Measurements from ENCODE around the gene RAB1B.

RAB1B gene

GRCh38 chr11:66237867-66238266, 30.6 kb upstream of the RAB1B start:
- H2AFZ ChIP-seq: no peak overlapping the region
- H3K9me3 ChIP-seq (ENCODE audit: control insufficient read depth, low read length): no peaks in the 10 kb centered on the region
- no peak overlapping the region for H3K9ac ChIP-seq
- H3K4me2 ChIP-seq (ENCODE audit: low read length): no peak overlapping the region
- no peaks in the 10 kb centered on the region for H3K79me2 ChIP-seq
- TF ChIP-seq CTCF (IDR thresholded peaks at IDR 0.05): no peak
- no peak overlapping the region for H3K27ac ChIP-seq
- H3K4me3 ChIP-seq (ENCODE audit: low read depth, low read length): no peak overlapping the region
- no peaks in the 10 kb centered on the region for H3K36me3 ChIP-seq (ENCODE audit: control insufficient read depth, insufficient read depth, low read length)
- no peaks in the 10 kb centered on the region for H3K4me1 ChIP-seq
- H3K27me3 ChIP-seq (ENCODE audit: control insufficient read depth, insufficient read depth, low read length): no peaks in the 10 kb centered on the region

- Histone ChIP-seq H3K27ac (no peak overlapping the region), H3K27me3 (ENCODE audit: control insufficient read depth, insufficient read depth, low read length) (no peaks in the 10 kb centered on the region), H3K79me2 (no peaks in the 10 kb centered on the region), H3K4me1 (no peaks in the 10 kb centered on the region), H3K36me3 (ENCODE audit: control insufficient read depth, insufficient read depth, low read length) (no peaks in the 10 kb centered on the region), H3K9ac (no peak overlapping the region), H3K4me3 (ENCODE audit: low read depth, low read length) (no peak overlapping the region), H3K9me3 (ENCODE audit: control insufficient read depth, low read length) (no peaks in the 10 kb centered on the region), H3K4me2 (ENCODE audit: low read length) (no peak overlapping the region), H2AFZ (no peak overlapping the region)
- no peak for TF ChIP-seq CTCF (IDR thresholded peaks at IDR 0.05)
These were observed 29.5 kb upstream of the RAB1B start for GRCh38 chr11:66238786-66239413.

- no peak overlapping the region for H3K4me3 ChIP-seq (ENCODE audit: low read depth, low read length)
- no peaks in the 10 kb centered on the region for H3K36me3 ChIP-seq (ENCODE audit: control insufficient read depth, insufficient read depth, low read length)
- H3K9ac ChIP-seq: no peak overlapping the region
- H3K9me3 ChIP-seq (ENCODE audit: control insufficient read depth, low read length): no peaks in the 10 kb centered on the region
- TF ChIP-seq CTCF (IDR thresholded peaks at IDR 0.05): no peak
- H3K27ac ChIP-seq: no peak overlapping the region
- H2AFZ ChIP-seq: no peak overlapping the region
- no peaks in the 10 kb centered on the region for H3K4me1 ChIP-seq
- no peaks in the 10 kb centered on the region for H3K27me3 ChIP-seq (ENCODE audit: control insufficient read depth, insufficient read depth, low read length)
- no peak overlapping the region for H3K4me2 ChIP-seq (ENCODE audit: low read length)
- H3K79me2 ChIP-seq: no peaks in the 10 kb centered on the region
These were observed 28.9 kb upstream of the RAB1B start for GRCh38 chr11:66239511-66239910.

- Histone ChIP-seq H3K27ac (no peak overlapping the region), H3K9ac (no peak overlapping the region), H3K27me3 (ENCODE audit: control insufficient read depth, insufficient read depth, low read length) (no peaks in the 10 kb centered on the region), H3K4me3 (ENCODE audit: low read depth, low read length) (no peak overlapping the region), H3K4me2 (ENCODE audit: low read length) (no peak overlapping the region), H2AFZ (no peak overlapping the region), H3K36me3 (ENCODE audit: control insufficient read depth, insufficient read depth, low read length) (no peaks in the 10 kb centered on the region), H3K79me2 (no peaks in the 10 kb centered on the region), H3K9me3 (ENCODE audit: control insufficient read depth, low read length) (no peaks in the 10 kb centered on the region), H3K4me1 (no peaks in the 10 kb centered on the region)
- TF ChIP-seq CTCF (IDR thresholded peaks at IDR 0.05): no peak
These were observed 28.2 kb upstream of the RAB1B start for GRCh38 chr11:66239998-66240780.

DNA sequence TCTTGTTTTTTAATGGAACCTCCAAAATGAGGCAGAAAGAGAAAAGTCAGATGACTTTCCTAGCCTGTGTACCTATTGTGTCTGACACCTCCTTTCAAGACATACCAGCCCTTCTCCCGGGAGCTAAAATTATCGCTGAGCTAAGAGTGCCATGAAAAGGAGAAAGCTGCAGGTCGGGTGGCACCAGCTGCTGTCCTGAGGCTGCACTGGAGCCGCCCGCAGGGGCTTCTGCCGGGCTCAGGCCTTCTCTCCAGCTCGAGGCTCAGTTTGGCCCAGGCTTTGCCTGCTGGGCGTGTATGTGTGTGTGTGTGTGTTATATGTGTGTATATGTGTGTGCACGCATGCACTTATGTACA, 27.7 kb upstream of the RAB1B start:
- no peak overlapping the region for H3K9ac ChIP-seq
- no peaks in the 10 kb centered on the region for H3K9me3 ChIP-seq (ENCODE audit: control insufficient read depth, low read length)
- H3K4me1 ChIP-seq: no peaks in the 10 kb centered on the region
- TF ChIP-seq CTCF (IDR thresholded peaks at IDR 0.05): no peak
- H2AFZ ChIP-seq: no peak overlapping the region
- no peak overlapping the region for H3K27ac ChIP-seq
- no peak overlapping the region for H3K4me3 ChIP-seq (ENCODE audit: low read depth, low read length)
- H3K27me3 ChIP-seq (ENCODE audit: control insufficient read depth, insufficient read depth, low read length): no peaks in the 10 kb centered on the region
- no peaks in the 10 kb centered on the region for H3K36me3 ChIP-seq (ENCODE audit: control insufficient read depth, insufficient read depth, low read length)
- no peak overlapping the region for H3K4me2 ChIP-seq (ENCODE audit: low read length)
- no peaks in the 10 kb centered on the region for H3K79me2 ChIP-seq

Measured in parathyroid adenoma (tissue), 2 donors.